GM13976 (cell line): ENCODE measurements around the gene CAMK4.

Experiments
- DNase-seq: peaks from one replicate; pipeline ENCODE4 v3.0.0; 2012; ENCODE audit warnings: low spot score
- CTCF ChIP-seq: IDR thresholded peaks from 2 replicates; pipeline ENCODE4 v1.5.1; 2012; ENCODE audit warnings: borderline replicate concordance, mild to moderate bottlenecking; ENCODE audit not compliant: insufficient read depth; ENCODE audit errors: extremely low read depth, missing control alignments, control extremely low read depth
- in situ Hi-C: fragments of 300-500 bp; cut with MboI; formaldehyde crosslinking; loops from one replicate; pipeline ENCODE4 v1.12.0; 2022; ENCODE audit warnings: low sequenced_read_pairs, mixed read lengths, inconsistent platforms; ENCODE audit not compliant: unreplicated experiment

The CAMK4 gene

GRCh38 chr5:111502956-111503355 is 278.8 kb downstream of the CAMK4 start:
- in situ Hi-C loops: no loop called here

GRCh38 chr5:111505096-111505495 is 280.9 kb downstream of the CAMK4 start:
- TF ChIP-seq CTCF: no peak
- no peak for DNase-seq
- in situ Hi-C loops: no loop called here

More at GRCh38 chr5:111502956-111503355, 278.8 kb downstream of the CAMK4 start:
- no peak for DNase-seq
- no peak for TF ChIP-seq CTCF

GRCh38 chr5:111507276-111507675 is 283.1 kb downstream of the CAMK4 start:
- no peak for DNase-seq
- in situ Hi-C loops: no loop called here
- TF ChIP-seq CTCF: no peak

GRCh38 chr5:111509119-111509518 is 284.9 kb downstream of the CAMK4 start:
- in situ Hi-C loops: no loop called here
- TF ChIP-seq CTCF: no peak
- no peak for DNase-seq

- no peak for TF ChIP-seq CTCF
- DNase-seq: no peak
- in situ Hi-C loops: no loop called here
Measured at GRCh38 chr5:111511174-111511830, 287.1 kb downstream of the CAMK4 start.

GRCh38 chr5:111511831-111512374 is 287.7 kb downstream of the CAMK4 start:
- DNase-seq: peak; percentile 25
- no peak for TF ChIP-seq CTCF
- in situ Hi-C loops: no loop called here
